ENCODE data around the gene OR2AG2.

- TF ChIP-seq, protein P1, sequence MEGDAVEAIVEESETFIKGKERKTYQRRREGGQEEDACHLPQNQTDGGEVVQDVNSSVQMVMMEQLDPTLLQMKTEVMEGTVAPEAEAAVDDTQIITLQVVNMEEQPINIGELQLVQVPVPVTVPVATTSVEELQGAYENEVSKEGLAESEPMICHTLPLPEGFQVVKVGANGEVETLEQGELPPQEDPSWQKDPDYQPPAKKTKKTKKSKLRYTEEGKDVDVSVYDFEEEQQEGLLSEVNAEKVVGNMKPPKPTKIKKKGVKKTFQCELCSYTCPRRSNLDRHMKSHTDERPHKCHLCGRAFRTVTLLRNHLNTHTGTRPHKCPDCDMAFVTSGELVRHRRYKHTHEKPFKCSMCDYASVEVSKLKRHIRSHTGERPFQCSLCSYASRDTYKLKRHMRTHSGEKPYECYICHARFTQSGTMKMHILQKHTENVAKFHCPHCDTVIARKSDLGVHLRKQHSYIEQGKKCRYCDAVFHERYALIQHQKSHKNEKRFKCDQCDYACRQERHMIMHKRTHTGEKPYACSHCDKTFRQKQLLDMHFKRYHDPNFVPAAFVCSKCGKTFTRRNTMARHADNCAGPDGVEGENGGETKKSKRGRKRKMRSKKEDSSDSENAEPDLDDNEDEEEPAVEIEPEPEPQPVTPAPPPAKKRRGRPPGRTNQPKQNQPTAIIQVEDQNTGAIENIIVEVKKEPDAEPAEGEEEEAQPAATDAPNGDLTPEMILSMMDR (IDR thresholded peaks at IDR 0.05), result no peak
- TF ChIP-seq POLR2AphosphoS5 (IDR thresholded peaks at IDR 0.05) (no peak), POLR2A (IDR thresholded peaks at IDR 0.05) (no peak)
These were observed 26.2 kb downstream of the OR2AG2 start for GRCh38 chr11:6745465-6746015.

Measured in sigmoid colon (tissue), 4 donors.